ENCODE data around the gene PRR15.

The PRR15 gene

GRCh38 chr7:29572558-29572957 lies 8.9 kb downstream of the PRR15 start:
- DNase-seq: no peak

DNA sequence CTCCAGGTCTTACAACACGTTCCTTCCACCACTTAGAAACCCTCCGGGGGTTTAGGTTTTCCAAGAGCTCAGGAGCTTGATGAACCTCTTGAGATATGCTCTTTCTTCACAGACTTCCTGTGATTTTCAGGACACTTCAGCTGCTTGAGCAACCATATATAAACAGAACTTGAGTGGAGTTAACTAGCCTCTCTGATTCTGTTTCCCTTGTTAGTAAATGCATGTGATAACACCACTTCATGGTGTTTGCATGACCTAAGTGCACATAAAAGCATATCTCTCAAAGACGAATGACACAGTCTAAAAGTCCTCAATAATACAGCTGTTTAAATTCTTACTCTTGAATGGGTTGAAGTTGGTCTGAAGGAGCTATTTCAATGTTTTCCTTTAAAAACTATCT lies 9.9 kb downstream of the PRR15 start:
- DNase-seq: no peak

GRCh38 chr7:29574659-29575058 lies 11.0 kb downstream of the PRR15 start:
- no peak for DNase-seq

- no peak for DNase-seq
Observed at GRCh38 chr7:29587195-29587808, 23.7 kb downstream of the PRR15 start.

- no peak for DNase-seq
Observed at GRCh38 chr7:29588212-29588611, 24.6 kb downstream of the PRR15 start.

- DNase-seq: no peak
Observed at GRCh38 chr7:29588900-29589696, 25.5 kb downstream of the PRR15 start.

DNA sequence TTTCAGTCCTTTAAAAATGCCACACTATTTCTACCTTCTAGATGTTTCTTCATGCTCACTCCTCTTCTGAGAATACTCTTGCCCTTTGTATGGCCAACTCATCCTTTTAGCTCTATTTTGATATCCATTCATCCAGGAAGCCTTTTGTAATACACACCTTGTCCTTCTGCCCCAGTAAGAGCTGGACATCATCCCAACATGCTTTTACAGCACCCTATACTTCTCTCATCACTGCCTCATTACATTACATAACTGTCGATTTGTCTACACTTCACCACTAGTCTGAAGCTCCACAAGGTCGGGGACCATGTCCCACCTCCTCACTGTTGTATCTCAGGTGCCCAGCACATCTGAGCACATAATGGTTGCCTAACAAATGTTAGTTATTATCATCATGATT lies 29.2 kb downstream of the PRR15 start:
- no peak for DNase-seq

- no peak for DNase-seq
Observed at GRCh38 chr7:29593459-29593858, 29.8 kb downstream of the PRR15 start.

- DNase-seq: no peak
Observed at GRCh38 chr7:29596593-29597178, 33.1 kb downstream of the PRR15 start.

GRCh38 chr7:29597266-29597665 lies 33.6 kb downstream of the PRR15 start:
- no peak for DNase-seq

GRCh38 chr7:29598137-29598536 lies 34.5 kb downstream of the PRR15 start:
- no peak for DNase-seq

GRCh38 chr7:29598613-29599012 lies 35.0 kb downstream of the PRR15 start:
- no peak for DNase-seq

GRCh38 chr7:29599026-29599425 lies 35.4 kb downstream of the PRR15 start:
- DNase-seq: no peak

GRCh38 chr7:29600661-29601060 lies 37.0 kb downstream of the PRR15 start:
- DNase-seq: no peak

GRCh38 chr7:29604052-29604451 lies 40.4 kb downstream of the PRR15 start:
- no peak for DNase-seq

DNA sequence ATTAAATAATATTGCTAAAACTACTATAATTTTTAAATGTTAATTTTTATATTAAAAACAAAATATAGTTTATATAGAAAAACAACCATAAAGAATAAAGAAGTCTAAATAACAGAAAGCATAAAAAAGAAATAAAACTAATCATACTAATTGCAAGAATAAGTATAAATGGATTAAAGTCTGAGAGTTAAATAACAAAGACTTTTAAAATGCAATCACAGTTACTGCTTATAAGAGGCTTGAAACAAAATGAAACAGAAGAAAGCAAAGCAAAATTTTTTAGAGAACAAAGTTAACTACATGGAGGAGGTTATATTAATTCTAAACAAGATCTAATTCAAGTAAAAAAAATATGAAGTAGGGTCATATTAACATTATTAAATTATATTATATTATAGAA lies 41.1 kb downstream of the PRR15 start:
- no peak for DNase-seq

DNA sequence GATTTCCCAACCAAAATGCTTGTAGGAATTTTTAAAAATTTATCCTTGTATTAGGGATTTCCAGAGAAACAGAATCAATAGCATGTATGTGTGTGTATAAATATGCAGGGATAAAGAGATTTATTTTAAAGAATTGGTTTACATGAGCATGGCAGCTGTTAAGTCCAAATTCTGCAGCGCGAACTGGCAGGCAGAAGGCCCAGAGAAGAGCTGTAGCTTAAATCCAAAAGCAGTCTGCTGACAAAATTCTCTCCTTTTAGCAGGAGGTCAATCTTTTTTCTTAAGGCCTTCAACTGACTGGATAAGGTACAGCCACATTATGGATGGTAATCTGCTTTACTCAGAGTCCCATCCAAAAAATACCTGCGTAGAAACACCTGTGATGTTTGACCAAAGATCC lies 42.0 kb downstream of the PRR15 start:
- DNase-seq: no peak

GRCh38 chr7:29606287-29606721 lies 42.7 kb downstream of the PRR15 start:
- no peak for DNase-seq

GRCh38 chr7:29606830-29607229 lies 43.2 kb downstream of the PRR15 start:
- no peak for DNase-seq

- no peak for DNase-seq
Observed at GRCh38 chr7:29607259-29607658, 43.6 kb downstream of the PRR15 start.

DNA sequence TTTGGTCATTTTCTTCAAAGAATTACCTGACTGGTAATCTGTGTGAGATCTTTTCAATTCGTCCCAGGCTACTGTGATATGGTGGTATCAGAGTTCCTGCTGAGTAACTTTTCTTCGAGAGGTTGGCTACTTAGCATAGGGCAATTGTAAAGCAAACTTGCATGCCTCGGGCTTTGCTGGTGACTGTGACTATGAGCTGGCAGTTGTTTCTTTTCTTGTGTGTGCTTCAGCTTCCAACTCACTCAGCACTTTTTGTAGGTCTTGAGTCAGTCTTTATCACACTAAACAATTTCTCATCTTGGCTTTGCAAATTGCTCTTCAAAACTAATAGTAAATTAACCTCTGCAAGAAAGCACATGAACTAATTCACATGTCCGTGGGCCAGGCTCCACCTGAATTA lies 44.3 kb downstream of the PRR15 start:
- DNase-seq: no peak

- DNase-seq: no peak
Observed at GRCh38 chr7:29609162-29610037, 45.8 kb downstream of the PRR15 start.

DNA sequence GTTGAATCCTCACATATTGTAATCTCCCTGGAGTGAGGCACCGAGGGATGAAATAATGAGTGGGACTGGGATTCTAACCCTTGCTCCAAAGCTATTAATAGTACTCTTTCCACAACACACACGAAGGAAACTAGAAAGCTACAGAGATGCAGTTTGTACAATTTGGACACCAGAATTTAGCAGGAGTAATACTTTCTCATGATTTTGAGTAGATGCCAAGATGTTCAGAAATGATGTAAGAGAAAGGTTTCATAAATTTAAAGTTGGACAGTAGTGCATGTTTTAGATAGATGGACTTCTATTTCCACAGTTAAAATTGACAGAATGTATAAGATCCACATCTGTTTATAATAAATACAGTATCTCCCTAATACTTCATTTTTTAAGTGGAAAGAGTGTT lies 46.5 kb downstream of the PRR15 start:
- no peak for DNase-seq
